GM10248 (cell line): ENCODE data around the gene EIF2B4.

ENCODE experiments used
- CTCF ChIA-PET: fragments of 300-600 bp; sonication (Branson Sonifier 250); formaldehyde crosslinking; extraction: SDS; loops from one replicate; lab custom pipeline; 2021; ENCODE audit warnings: antibody characterized with exemption; lab: Yijun Ruan, JAX
- POLR2A ChIA-PET: fragments of 350-650 bp; sonication (Branson Sonifier 250); formaldehyde crosslinking; extraction: SDS; loops from one replicate; lab custom pipeline; 2020; ENCODE audit warnings: antibody characterized with exemption; lab: Yijun Ruan, JAX
- DNase-seq: peaks from one replicate; pipeline ENCODE4 v3.0.0; 2012; ENCODE audit errors: extremely low spot score
- TF ChIP-seq, protein P1 (sequence below): IDR thresholded peaks from 2 replicates; pipeline ENCODE4 v1.5.1; 2012; ENCODE audit warnings: mild to moderate bottlenecking, low read depth; ENCODE audit errors: extremely low read depth, missing control alignments, control extremely low read depth

EIF2B4 gene

DNA sequence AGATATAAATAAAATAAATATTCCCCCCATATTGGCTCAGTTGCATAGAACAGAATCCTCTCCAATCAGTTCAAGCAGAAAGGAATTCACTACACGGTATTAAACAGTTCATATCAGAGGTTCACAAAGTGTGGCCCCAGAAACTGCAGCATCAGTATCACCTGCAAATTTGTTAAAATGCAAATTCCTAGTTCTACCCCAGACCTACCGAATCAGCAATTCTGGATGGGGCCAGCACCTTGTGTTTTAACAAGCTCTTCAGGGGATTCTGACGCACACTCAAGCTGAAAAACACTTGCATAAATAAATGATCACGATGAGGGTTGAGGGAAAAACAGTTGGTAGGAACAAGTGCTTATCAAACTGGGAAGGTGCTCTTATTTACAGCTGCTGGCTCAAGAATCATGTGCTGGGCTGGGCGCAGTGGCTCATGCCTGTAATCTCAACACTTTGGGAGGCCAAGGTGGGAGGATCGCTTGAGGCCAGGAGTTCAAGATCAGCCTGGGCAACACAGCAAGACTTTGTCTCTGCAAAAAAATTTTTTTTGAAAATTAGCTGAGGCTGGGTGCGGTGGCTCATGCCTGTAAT lies 19.9 kb downstream of the EIF2B4 start:
- TF ChIP-seq, protein P1, sequence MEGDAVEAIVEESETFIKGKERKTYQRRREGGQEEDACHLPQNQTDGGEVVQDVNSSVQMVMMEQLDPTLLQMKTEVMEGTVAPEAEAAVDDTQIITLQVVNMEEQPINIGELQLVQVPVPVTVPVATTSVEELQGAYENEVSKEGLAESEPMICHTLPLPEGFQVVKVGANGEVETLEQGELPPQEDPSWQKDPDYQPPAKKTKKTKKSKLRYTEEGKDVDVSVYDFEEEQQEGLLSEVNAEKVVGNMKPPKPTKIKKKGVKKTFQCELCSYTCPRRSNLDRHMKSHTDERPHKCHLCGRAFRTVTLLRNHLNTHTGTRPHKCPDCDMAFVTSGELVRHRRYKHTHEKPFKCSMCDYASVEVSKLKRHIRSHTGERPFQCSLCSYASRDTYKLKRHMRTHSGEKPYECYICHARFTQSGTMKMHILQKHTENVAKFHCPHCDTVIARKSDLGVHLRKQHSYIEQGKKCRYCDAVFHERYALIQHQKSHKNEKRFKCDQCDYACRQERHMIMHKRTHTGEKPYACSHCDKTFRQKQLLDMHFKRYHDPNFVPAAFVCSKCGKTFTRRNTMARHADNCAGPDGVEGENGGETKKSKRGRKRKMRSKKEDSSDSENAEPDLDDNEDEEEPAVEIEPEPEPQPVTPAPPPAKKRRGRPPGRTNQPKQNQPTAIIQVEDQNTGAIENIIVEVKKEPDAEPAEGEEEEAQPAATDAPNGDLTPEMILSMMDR, result no peak
- CTCF ChIA-PET, result interaction anchor here (0.6 to 1.8 kb wide), 4 partner anchors 14 to 270 kb away, joined by 3 to 4 read pairs (median 4); partner anchors contain the start of gene NRBP1
- no peak for DNase-seq
- POLR2A ChIA-PET, result interaction anchor here (0.6 kb wide), 1 partner anchor 312 kb away, joined by 3 read pairs; no protein-coding TSS in a partner anchor

DNA sequence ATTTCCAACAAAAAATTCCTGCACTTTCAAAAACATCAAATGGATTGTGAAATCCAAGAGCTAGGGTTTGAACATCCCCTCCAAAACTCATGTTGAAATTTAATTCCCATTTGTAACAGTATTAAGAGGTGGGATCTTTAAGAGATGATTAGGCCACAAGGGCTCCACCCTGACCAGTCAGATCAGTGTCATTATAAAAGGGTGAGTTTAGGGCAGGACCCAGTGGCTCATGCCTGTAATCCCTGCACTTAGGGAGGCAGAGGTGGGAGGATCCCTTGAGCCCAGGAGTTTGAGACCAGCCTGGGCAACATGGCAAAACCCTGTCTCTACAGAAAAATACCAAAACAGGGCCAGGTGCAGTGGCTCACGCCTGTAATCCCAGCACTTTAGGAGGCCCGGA lies 22.5 kb downstream of the EIF2B4 start:
- CTCF ChIA-PET, result interaction anchor here (0.6 to 1.4 kb wide), 2 partner anchors 13 to 17 kb away, joined by 3 read pairs; no protein-coding TSS in a partner anchor
- no peak for DNase-seq
- POLR2A ChIA-PET, result no interaction called here
- TF ChIP-seq, protein P1, result no peak

DNA sequence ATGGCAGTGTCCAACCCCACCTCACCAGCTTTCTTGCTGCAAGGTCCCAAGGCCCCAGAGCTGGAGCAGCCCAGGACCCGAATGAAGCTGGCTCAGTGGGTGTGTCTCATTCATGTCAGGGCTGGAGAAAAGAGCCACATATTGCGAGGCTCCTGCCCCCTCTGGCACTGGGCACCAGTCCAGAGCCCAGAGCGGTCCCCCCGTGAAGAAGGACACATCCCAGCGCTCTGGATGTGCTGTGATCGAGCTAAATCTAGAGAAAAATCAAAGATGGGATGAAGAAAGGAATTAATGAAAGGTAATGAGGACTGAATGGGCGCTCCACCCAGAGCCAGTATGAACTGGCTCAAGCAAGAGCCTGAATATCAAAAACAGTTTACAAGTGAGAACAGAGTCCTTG lies 34.0 kb downstream of the EIF2B4 start:
- TF ChIP-seq, protein P1, result no peak
- DNase-seq, result no peak
- ChIA-PET CTCF (interaction anchor here (0.8 to 1.5 kb wide), 4 partner anchors 9 to 181 kb away, joined by 3 to 4 read pairs (median 4); no protein-coding TSS in a partner anchor), POLR2A (no interaction called here)

DNA sequence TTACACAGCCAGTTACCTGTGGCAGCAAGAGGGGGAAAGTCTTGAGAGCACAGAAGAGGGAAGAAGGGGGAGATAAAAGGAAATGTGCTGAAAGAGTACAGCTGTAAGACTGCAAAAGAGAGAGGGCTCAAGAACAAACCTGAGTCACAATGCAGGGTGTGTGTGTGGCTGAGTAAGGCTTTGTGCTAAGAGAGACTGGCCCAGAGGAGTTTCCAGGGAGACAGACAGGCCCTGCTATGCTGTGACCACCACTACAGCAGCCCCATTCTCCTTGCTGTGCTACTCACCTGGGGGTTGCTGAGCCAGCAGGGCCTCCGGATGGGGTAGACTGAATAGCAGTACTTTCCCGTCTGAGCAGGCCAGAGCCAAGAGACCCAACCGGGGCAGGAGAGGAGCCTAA lies 34.8 kb downstream of the EIF2B4 start:
- ChIA-PET CTCF (interaction anchor here (1.1 to 1.2 kb wide), 3 partner anchors 9 to 32 kb away, joined by 3 to 4 read pairs (median 4); no protein-coding TSS in a partner anchor), POLR2A (no interaction called here)
- DNase-seq, result no peak
- TF ChIP-seq, protein P1, result no peak

DNA sequence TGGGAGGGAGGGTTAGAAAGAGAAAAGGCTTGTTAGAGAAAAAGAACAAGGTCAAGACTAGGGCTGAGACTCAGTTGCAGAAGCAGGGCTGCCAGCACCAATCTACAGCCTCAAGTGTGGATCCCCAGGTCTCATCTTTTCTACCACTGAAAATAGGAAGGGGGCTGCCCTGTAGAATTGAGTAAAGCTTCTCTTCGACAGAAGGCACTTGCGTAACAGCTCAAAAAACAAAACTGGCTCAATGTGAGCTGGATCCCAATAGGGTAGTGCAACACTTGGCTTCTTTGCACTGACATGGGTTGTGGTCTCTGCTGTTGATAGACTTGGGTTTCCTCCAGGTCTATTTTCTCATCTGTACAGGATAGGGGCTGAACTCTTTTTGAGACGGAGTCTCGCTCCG lies 45.4 kb downstream of the EIF2B4 start:
- TF ChIP-seq, protein P1, result no peak
- ChIA-PET CTCF (interaction anchor here (0.9 to 5.0 kb wide), 3 partner anchors 21 to 75 kb away, joined by 3 to 33 read pairs (median 3); partner anchors contain the start of gene TRIM54), POLR2A (no interaction called here)
- DNase-seq, result no peak

DNA sequence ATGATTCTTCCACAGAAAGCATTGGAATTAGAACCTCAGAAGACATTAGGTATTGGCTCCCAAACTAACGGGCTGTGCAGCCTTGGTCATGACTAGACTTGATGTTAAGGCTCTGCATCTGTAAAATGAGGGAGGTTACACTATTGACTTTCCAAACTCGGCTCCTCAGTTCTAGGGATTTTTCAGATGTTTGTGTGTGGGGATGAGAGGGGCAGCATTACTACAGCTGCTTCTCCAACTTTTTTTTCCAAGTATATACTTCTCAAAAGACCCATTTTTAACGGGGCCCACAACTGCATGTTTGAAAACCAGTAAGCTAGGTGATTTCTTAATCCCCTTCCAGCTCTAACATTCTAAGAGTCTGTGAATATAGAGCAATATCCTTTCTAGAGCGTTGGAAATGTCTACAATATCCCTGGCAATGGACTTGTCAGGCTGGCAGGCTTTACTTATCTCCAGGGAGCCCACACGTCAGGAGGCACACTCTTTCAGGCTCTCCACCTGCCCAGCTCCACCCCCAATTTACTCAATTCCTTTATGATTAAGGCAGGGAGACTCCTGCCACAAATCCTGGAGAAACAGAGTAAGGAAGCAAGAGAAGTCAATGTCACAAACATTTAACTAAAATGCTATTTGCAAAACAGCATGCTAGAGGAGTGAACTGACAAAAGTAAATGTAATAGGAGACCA lies 46.4 kb downstream of the EIF2B4 start:
- POLR2A ChIA-PET, result no interaction called here
- DNase-seq, result no peak

More for the DNA sequence above, 46.4 kb downstream of the EIF2B4 start:
- CTCF ChIA-PET, result interaction anchor here (2.3 to 5.0 kb wide), 3 partner anchors 9 to 44 kb away, joined by 6 to 33 read pairs (median 9); no protein-coding TSS in a partner anchor
- TF ChIP-seq, protein P1, result no peak
